Measurements from ENCODE around the gene LRTM2.

DNA sequence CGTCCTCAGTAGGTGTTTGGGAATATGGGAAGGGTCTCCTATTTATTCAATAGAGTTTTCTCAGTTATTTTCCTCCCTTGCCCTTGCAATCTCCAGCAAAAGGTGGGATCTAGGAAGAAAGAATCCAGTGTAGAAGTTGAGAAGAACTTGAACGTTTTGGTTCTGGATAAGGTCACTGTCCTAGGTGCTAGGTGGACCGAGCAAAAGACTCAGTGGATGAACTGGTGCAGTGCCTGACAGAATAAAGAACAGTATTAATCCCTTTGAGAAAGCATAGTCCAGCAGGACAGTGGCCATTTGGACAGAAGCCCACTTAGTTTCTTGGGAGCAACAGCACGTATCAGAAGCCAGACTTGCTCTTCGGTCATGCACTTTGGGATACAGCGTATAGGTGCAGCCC is 32.7 kb upstream of the LRTM2 start:
- TF ChIP-seq, protein P1, sequence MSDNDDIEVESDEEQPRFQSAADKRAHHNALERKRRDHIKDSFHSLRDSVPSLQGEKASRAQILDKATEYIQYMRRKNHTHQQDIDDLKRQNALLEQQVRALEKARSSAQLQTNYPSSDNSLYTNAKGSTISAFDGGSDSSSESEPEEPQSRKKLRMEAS (IDR thresholded peaks at IDR 0.05): no peak
- TF ChIP-seq POLR2AphosphoS5 (IDR thresholded peaks at IDR 0.05; ENCODE audit: low read depth, low read length): no peak
- TF ChIP-seq POLR2A (IDR thresholded peaks at IDR 0.05; ENCODE audit: borderline replicate concordance, extremely low read depth, insufficient read depth, insufficient read length): no peak
- TF ChIP-seq CEBPB (IDR thresholded peaks at IDR 0.05; ENCODE audit: low read depth): no peak
- TF ChIP-seq SRF (IDR thresholded peaks at IDR 0.05; ENCODE audit: low read depth): no peak
- TF ChIP-seq, protein P2, sequence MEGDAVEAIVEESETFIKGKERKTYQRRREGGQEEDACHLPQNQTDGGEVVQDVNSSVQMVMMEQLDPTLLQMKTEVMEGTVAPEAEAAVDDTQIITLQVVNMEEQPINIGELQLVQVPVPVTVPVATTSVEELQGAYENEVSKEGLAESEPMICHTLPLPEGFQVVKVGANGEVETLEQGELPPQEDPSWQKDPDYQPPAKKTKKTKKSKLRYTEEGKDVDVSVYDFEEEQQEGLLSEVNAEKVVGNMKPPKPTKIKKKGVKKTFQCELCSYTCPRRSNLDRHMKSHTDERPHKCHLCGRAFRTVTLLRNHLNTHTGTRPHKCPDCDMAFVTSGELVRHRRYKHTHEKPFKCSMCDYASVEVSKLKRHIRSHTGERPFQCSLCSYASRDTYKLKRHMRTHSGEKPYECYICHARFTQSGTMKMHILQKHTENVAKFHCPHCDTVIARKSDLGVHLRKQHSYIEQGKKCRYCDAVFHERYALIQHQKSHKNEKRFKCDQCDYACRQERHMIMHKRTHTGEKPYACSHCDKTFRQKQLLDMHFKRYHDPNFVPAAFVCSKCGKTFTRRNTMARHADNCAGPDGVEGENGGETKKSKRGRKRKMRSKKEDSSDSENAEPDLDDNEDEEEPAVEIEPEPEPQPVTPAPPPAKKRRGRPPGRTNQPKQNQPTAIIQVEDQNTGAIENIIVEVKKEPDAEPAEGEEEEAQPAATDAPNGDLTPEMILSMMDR (IDR thresholded peaks at IDR 0.05 in 2 of 3, conservative IDR thresholded peaks at IDR 0.05 in 1 of 3; ENCODE audit: borderline replicate concordance in 1 of 3, insufficient read depth in 1 of 3, low read depth in 2 of 3, low read length in 2 of 3): no peak
- no peak for TF ChIP-seq CBX3 (IDR thresholded peaks at IDR 0.05; ENCODE audit: low read depth)
